B cell (primary cell): ENCODE measurements around the gene MIOX. TPM values are rescaled to one million over a fixed set of nuclear protein-coding genes. Genes with fewer than 3 reads are reported as not detected.

Experiments
- ATAC-seq: fragments of 200-7000 bp; cut with Tn5 transposase; one replicate; pipeline ENCODE4 v1.10.0; 2021; ENCODE audit warnings: low read depth, mild to moderate bottlenecking, moderate number of reproducible peaks, moderate library complexity
- CTCF ChIA-PET: fragments of 350-600 bp; sonication (Branson Sonifier 250); formaldehyde crosslinking; loops from one replicate; lab custom pipeline; 2021; ENCODE audit warnings: antibody characterized with exemption, inconsistent platforms; lab: Charles Lee
- POLR2A ChIA-PET: fragments of 350-600 bp; sonication (Branson Sonifier 250); formaldehyde crosslinking; loops from one replicate; lab custom pipeline; 2021; ENCODE audit warnings: antibody characterized with exemption; lab: Charles Lee
- DNase-seq: peaks from one replicate; pipeline ENCODE4 v3.0.0; 2013
- H2AFZ ChIP-seq: 2 replicates; pipeline ENCODE4 v1.6.1; 2012; ENCODE audit warnings: mild to moderate bottlenecking, low read depth, low read length; ENCODE audit not compliant: insufficient read depth, poor library complexity, severe bottlenecking
- H3K27ac ChIP-seq, 2 donors: 1 replicate in 1 of 2; 2 replicates in 1 of 2; pipeline ENCODE4 v1.5.1; 2012 to 2013; ENCODE audit warnings: low read length in 2 of 2, mild to moderate bottlenecking in 2 of 2, moderate library complexity in 1 of 2
- H3K27me3 ChIP-seq, 4 experiments: fragments of 200-600 bp in 1 of 4; sonication (generic) in 1 of 4; replicated peaks in 1 of 4; 1 replicate in 2 of 4; 2 replicates in 2 of 4; pipeline versions ENCODE4 v1.6.1 to v1.7.0; 2013 to 2016; ENCODE audit warnings: low read length in 3 of 4, mild to moderate bottlenecking in 2 of 4, mixed read lengths in 1 of 4, moderate library complexity in 1 of 4; ENCODE audit not compliant: insufficient read depth in 4 of 4, control insufficient read depth in 3 of 4; ENCODE audit errors: control extremely low read depth in 1 of 4
- H3K36me3 ChIP-seq, 2 experiments: replicated peaks in 1 of 2; 1 replicate in 1 of 2; 2 replicates in 1 of 2; pipeline versions ENCODE4 v1.6.1 to v1.7.1; 2013; ENCODE audit warnings: low read length in 1 of 2; ENCODE audit not compliant: insufficient read depth in 2 of 2, control insufficient read depth in 1 of 2; ENCODE audit errors: control extremely low read depth in 1 of 2, extremely low read depth in 1 of 2
- H3K4me1 ChIP-seq, 2 donors: fragments of 200-600 bp in 1 of 2; sonication (generic) in 1 of 2; 1 replicate in 1 of 2; 2 replicates in 1 of 2; pipeline versions ENCODE4 v1.5.1 to v1.6.1; 2013 to 2017; ENCODE audit warnings: low read length in 2 of 2; ENCODE audit not compliant: control insufficient read depth in 2 of 2, insufficient read depth in 2 of 2
- H3K4me2 ChIP-seq: replicated peaks from 2 replicates; pipeline ENCODE3; 2012; ENCODE audit warnings: mild to moderate bottlenecking, low read depth, low read length; ENCODE audit not compliant: poor library complexity, severe bottlenecking
- H3K4me3 ChIP-seq, 5 experiments: fragments of 200-600 bp in 1 of 5; sonication (generic) in 1 of 5; 1 replicate in 3 of 5; 2 replicates in 2 of 5; pipeline versions ENCODE4 v1.5.1 to v1.7.0; 2011 to 2016; ENCODE audit warnings: low read length in 4 of 5, mild to moderate bottlenecking in 4 of 5, low read depth in 2 of 5, control low read depth in 1 of 5, moderate library complexity in 1 of 5; ENCODE audit not compliant: insufficient read depth in 1 of 5; ENCODE audit errors: control extremely low read depth in 1 of 5, extremely low read depth in 1 of 5
- H3K79me2 ChIP-seq: fragments of 200-600 bp; sonication (generic); one replicate; pipeline ENCODE4 v1.6.0; 2016; ENCODE audit warnings: low read length; ENCODE audit not compliant: control insufficient read depth, insufficient read depth
- H3K9ac ChIP-seq: fragments of 200-600 bp; sonication (generic); 2 replicates; pipeline ENCODE4 v1.6.1; 2017; ENCODE audit warnings: mild to moderate bottlenecking, low read length, moderate library complexity
- H3K9me3 ChIP-seq, 3 donors: one replicate each; pipeline versions ENCODE4 v1.6.1 to v1.7.1; 2013; ENCODE audit warnings: low read length in 2 of 3; ENCODE audit not compliant: control insufficient read depth in 2 of 3, insufficient read depth in 1 of 3; ENCODE audit errors: control extremely low read depth in 1 of 3
- H4K20me1 ChIP-seq: 2 replicates; pipeline ENCODE4 v1.6.0; 2012; ENCODE audit warnings: mild to moderate bottlenecking, low read length; ENCODE audit not compliant: insufficient read depth, control insufficient read depth, poor library complexity, severe bottlenecking
- H3K27ac Mint-ChIP-seq: one replicate; pipeline ENCODE4 v1.8.0; 2021; ENCODE audit warnings: mixed read lengths
- H3K27me3 Mint-ChIP-seq: one replicate; pipeline ENCODE4 v1.8.0; 2021; ENCODE audit warnings: mixed read lengths
- H3K4me1 Mint-ChIP-seq: one replicate; pipeline ENCODE4 v1.8.0; 2021; ENCODE audit warnings: mixed read lengths
- H3K4me3 Mint-ChIP-seq: one replicate; pipeline ENCODE4 v1.8.0; 2021; ENCODE audit warnings: mixed read lengths
- H3K9me3 Mint-ChIP-seq: one replicate; pipeline ENCODE4 v1.8.0; 2022; ENCODE audit warnings: mixed read lengths; ENCODE audit not compliant: insufficient read depth
- CTCF ChIP-seq: fragments of 200-600 bp; IDR thresholded peaks from one replicate; pipeline ENCODE4 v1.8.0; 2022; ENCODE audit warnings: antibody characterized with exemption, mild to moderate bottlenecking
- EZH2 ChIP-seq: IDR thresholded peaks from 2 replicates; pipeline ENCODE4 v1.6.1; 2012; ENCODE audit warnings: borderline replicate concordance, low read depth, mild to moderate bottlenecking, moderate library complexity, low read length; ENCODE audit not compliant: insufficient read depth, poor library complexity, severe bottlenecking
- WGBS: methylation state at CpG from one replicate; pipeline ENCODE4 v1.1.5; 2013; ENCODE audit warnings: missing lambda C conversion rate; ENCODE audit not compliant: insufficient coverage; 5-methylcytosine and 5-hydroxymethylcytosine counted together
- intact Hi-C: fragments of 100-400 bp; cut with micrococcal nuclease; formaldehyde crosslinking; loops from one replicate; pipeline ENCODE4 v1.10.0; 2022
- polyA plus RNA-seq: library from polyadenylated mRNA; depleted of rRNA; stranded (reverse); fragments of >200 nt; gene quantifications from 2 replicates; pipeline ENCODE4 v1.2.3, GENCODE V29; 2012
- total RNA-seq, 2 donors: library from RNA; stranded (reverse); fragments of 120-200 nt in 1 of 2; gene quantifications; 1 replicate in 1 of 2; 2 replicates in 1 of 2; pipeline versions ENCODE4 v1.2.3 to v1.2.4, GENCODE V29; 2013 to 2022

Gene MIOX
- total and polyA plus RNA-seq, 2 donors (not counting 1 experiment from before 2014, with no cell fraction given) = 0.88 TPM; not detected in 1

- peaks cover 0 to 37% of the 10 kb centered on the region in 2 experiments for H3K36me3 ChIP-seq
- no peak overlapping the region for H2AFZ ChIP-seq
- H4K20me1 ChIP-seq = peaks cover 27% of the 10 kb centered on the region
- Mint-ChIP-seq H3K4me3 (peak overlapping the region; percentile 90), H3K27me3 (no peaks in the 10 kb centered on the region), H3K9me3 (no peaks in the 10 kb centered on the region), H3K4me1 (peaks cover 32% of the 10 kb centered on the region), H3K27ac (no peak overlapping the region)
- H3K9me3 ChIP-seq = peaks cover 0 to under 1% (median 0%) of the 10 kb centered on the region in 3 donors
- H3K4me2 ChIP-seq = peak overlapping the region; percentile 98
- CTCF ChIA-PET = interaction anchor here (1.0 to 2.4 kb wide), 7 partner anchors 16 to 182 kb away, joined by 3 to 71 read pairs (median 19); partner anchors contain the start of genes LMF2, MIOX and NCAPH2
- DNase-seq (no peak), ATAC-seq (no peak)
- peak overlapping the region in 3 of 5 experiments; percentile 4 to 82 (median 76) for H3K4me3 ChIP-seq
- H3K79me2 ChIP-seq = peaks cover 45% of the 10 kb centered on the region
- H3K27ac ChIP-seq = no peak overlapping the region
- no peaks in the 10 kb centered on the region for H3K27me3 ChIP-seq
- TF ChIP-seq EZH2 (no peak), CTCF (no peak)
- H3K4me1 ChIP-seq = peaks cover 16 to 41% of the 10 kb centered on the region in 2 donors
- POLR2A ChIA-PET = interaction anchor here (2.0 to 2.7 kb wide), 3 partner anchors 11 to 24 kb away, joined by 13 to 35 read pairs (median 15); partner anchors contain the start of genes LMF2 and NCAPH2
- intact Hi-C loops = no loop called here
- 90% methylated on average over 25 of the region's 25 CpGs for WGBS
- no peak overlapping the region for H3K9ac ChIP-seq
Observed at GRCh38 chr22:50523806-50524675, 37.4 kb downstream of the MIOX start.
